Panc1 (cell line): ENCODE measurements around the gene EPS8L1.

Experiments
- CTCF ChIP-seq: fragments of 450-650 bp; IDR thresholded peaks from 2 replicates; pipeline ENCODE4 v1.5.1; 2017; ENCODE audit warnings: mild to moderate bottlenecking
- POLR2AphosphoS5 ChIP-seq: IDR thresholded peaks from 2 replicates; pipeline ENCODE4 v1.6.1; 2012; ENCODE audit warnings: mild to moderate bottlenecking, low read depth, low read length, moderate library complexity
- REST ChIP-seq, 2 experiments: IDR thresholded peaks; 2 replicates each; pipeline ENCODE4 v1.6.1; 2011 to 2012; ENCODE audit warnings: low read depth in 2 of 2, control low read depth in 1 of 2, low read length in 1 of 2, mild to moderate bottlenecking in 1 of 2, moderate library complexity in 1 of 2; ENCODE audit not compliant: insufficient read depth in 1 of 2

- TF ChIP-seq REST (IDR thresholded peaks at IDR 0.05; ENCODE audit: insufficient read depth in 1 of 2, low read depth in 2 of 2, low read length in 1 of 2) (no peak), CTCF (no peak), POLR2AphosphoS5 (no peak)
These were observed 11.3 kb downstream of the EPS8L1 start for GRCh38 chr19:55086730-55087541.
